ENCODE measurements around the gene COL4A1.

DNA sequence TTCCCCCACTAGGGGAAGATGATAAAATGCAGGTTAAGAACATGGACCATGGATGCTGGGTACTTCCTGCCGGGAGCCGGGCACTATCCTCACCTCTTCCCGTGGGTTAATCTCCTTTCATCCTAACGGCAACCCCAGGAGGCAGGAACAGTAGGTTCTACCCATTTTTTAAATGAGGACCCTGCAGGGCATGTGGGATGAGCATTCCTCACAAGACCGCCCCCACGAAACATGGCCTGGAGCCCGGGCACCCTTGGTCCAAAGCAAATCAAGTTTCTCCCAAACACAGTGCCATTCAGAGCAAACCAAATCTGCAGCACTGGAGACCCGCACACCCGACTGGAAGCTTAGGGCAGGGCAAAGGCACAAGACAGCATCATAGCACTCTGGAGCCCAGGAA lies 35.5 kb upstream of the COL4A1 start:
- no peak for TF ChIP-seq POLR2A (IDR thresholded peaks at IDR 0.05)
- TF ChIP-seq, protein P1, sequence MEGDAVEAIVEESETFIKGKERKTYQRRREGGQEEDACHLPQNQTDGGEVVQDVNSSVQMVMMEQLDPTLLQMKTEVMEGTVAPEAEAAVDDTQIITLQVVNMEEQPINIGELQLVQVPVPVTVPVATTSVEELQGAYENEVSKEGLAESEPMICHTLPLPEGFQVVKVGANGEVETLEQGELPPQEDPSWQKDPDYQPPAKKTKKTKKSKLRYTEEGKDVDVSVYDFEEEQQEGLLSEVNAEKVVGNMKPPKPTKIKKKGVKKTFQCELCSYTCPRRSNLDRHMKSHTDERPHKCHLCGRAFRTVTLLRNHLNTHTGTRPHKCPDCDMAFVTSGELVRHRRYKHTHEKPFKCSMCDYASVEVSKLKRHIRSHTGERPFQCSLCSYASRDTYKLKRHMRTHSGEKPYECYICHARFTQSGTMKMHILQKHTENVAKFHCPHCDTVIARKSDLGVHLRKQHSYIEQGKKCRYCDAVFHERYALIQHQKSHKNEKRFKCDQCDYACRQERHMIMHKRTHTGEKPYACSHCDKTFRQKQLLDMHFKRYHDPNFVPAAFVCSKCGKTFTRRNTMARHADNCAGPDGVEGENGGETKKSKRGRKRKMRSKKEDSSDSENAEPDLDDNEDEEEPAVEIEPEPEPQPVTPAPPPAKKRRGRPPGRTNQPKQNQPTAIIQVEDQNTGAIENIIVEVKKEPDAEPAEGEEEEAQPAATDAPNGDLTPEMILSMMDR (IDR thresholded peaks at IDR 0.05), result no peak
